HEK293 (cell line): ENCODE results near the gene PCID2.
A peak's percentile ranks its signal among the peaks of the same experiment; 100 is the strongest.
"Not testable (repeated sequence)": the region's sequence is repeated elsewhere in the genome, so short reads cannot be mapped to it uniquely, and the experiment has no call there.

ENCODE experiments used
- CTCF ChIA-PET: fragments of 350-600 bp; formaldehyde crosslinking; extraction: SDS; loops from one replicate; lab custom pipeline; 2021; ENCODE audit warnings: antibody characterized with exemption; lab: Yijun Ruan, JAX
- POLR2A ChIA-PET: fragments of 300-600 bp; formaldehyde crosslinking; extraction: SDS; loops from one replicate; lab custom pipeline; 2020; ENCODE audit warnings: antibody characterized with exemption, inconsistent platforms; lab: Yijun Ruan, JAX
- H3K27ac ChIP-seq: fragments of 200-500 bp; sonication (Bioruptor generic); 2 replicates; pipeline ENCODE4 v1.5.1; 2014; ENCODE audit warnings: low read depth, low read length, control low read depth, inconsistent platforms; ENCODE audit errors: extremely low read depth
- H3K36me3 ChIP-seq, 2 experiments: fragments of 200-500 bp in 1 of 2; sonication (Bioruptor generic) in 1 of 2; 1 replicate in 1 of 2; 2 replicates in 1 of 2; pipeline ENCODE4 v1.5.1; 2014 to 2017; ENCODE audit warnings: inconsistent platforms in 2 of 2, low read length in 2 of 2; ENCODE audit not compliant: control insufficient read depth in 2 of 2, insufficient read depth in 1 of 2
- H3K4me1 ChIP-seq: fragments of 200-500 bp; sonication (Bioruptor generic); 2 replicates; pipeline ENCODE4 v1.5.1; 2014; ENCODE audit warnings: mild to moderate bottlenecking, low read length, inconsistent platforms; ENCODE audit not compliant: control insufficient read depth, insufficient read depth
- H3K4me3 ChIP-seq: 2 replicates; pipeline ENCODE4 v1.5.1; 2011; ENCODE audit warnings: low read depth, mild to moderate bottlenecking, control low read depth, low read length, moderate library complexity
- H3K9me3 ChIP-seq: fragments of 200-500 bp; sonication (Bioruptor generic); 2 replicates; pipeline ENCODE4 v1.5.1; 2014; ENCODE audit warnings: low read depth, low read length, inconsistent platforms; ENCODE audit not compliant: control insufficient read depth, insufficient read depth
- CTCF ChIP-seq: fragments of 450-650 bp; formaldehyde crosslinking; IDR thresholded peaks from 2 replicates; pipeline ENCODE4 v1.5.1; 2016; ENCODE audit warnings: missing biosample characterization, missing genetic modification characterization
- MYNN ChIP-seq: fragments of 450-650 bp; formaldehyde crosslinking; IDR thresholded peaks from 2 replicates; pipeline ENCODE4 v1.5.1; 2016; ENCODE audit warnings: missing biosample characterization, missing genetic modification characterization, borderline replicate concordance
- OVOL3 ChIP-seq: fragments of 450-650 bp; formaldehyde crosslinking; IDR thresholded peaks from 2 replicates; pipeline ENCODE4 v1.5.1; 2016; ENCODE audit warnings: missing biosample characterization, missing genetic modification characterization
- ZBTB48 ChIP-seq: fragments of 450-650 bp; formaldehyde crosslinking; IDR thresholded peaks from 2 replicates; pipeline ENCODE4 v1.5.1; 2016; ENCODE audit warnings: missing biosample characterization, missing genetic modification characterization
- ZNF23 ChIP-seq: fragments of 450-650 bp; formaldehyde crosslinking; IDR thresholded peaks from 2 replicates; pipeline ENCODE4 v1.5.1; 2016; ENCODE audit warnings: missing biosample characterization, missing genetic modification characterization, borderline replicate concordance
- ZNF366 ChIP-seq: fragments of 450-650 bp; formaldehyde crosslinking; conservative IDR thresholded peaks from 2 replicates; pipeline ENCODE4 v1.5.1; 2016; ENCODE audit warnings: missing biosample characterization, missing genetic modification characterization
- ZNF560 ChIP-seq: fragments of 450-650 bp; formaldehyde crosslinking; IDR thresholded peaks from 2 replicates; pipeline ENCODE4 v1.5.1; 2017; ENCODE audit warnings: missing biosample characterization, missing genetic modification characterization, borderline replicate concordance
- ZNF664 ChIP-seq: fragments of 450-650 bp; formaldehyde crosslinking; IDR thresholded peaks from 2 replicates; pipeline ENCODE4 v1.5.1; 2016; ENCODE audit warnings: missing biosample characterization, missing genetic modification characterization
- ZNF707 ChIP-seq: fragments of 450-650 bp; formaldehyde crosslinking; IDR thresholded peaks from 2 replicates; pipeline ENCODE4 v1.5.1; 2016; ENCODE audit warnings: missing biosample characterization, missing genetic modification characterization
- TF ChIP-seq, protein P1 (sequence below): fragments of 450-650 bp; formaldehyde crosslinking; IDR thresholded peaks from 2 replicates; pipeline ENCODE4 v1.5.1; 2017; ENCODE audit warnings: missing biosample characterization, missing genetic modification characterization
- TF ChIP-seq, protein P2 (sequence below): fragments of 450-650 bp; formaldehyde crosslinking; IDR thresholded peaks from 2 replicates; pipeline ENCODE4 v1.5.1; 2016; ENCODE audit warnings: missing biosample characterization, missing genetic modification characterization

PCID2 gene

DNA sequence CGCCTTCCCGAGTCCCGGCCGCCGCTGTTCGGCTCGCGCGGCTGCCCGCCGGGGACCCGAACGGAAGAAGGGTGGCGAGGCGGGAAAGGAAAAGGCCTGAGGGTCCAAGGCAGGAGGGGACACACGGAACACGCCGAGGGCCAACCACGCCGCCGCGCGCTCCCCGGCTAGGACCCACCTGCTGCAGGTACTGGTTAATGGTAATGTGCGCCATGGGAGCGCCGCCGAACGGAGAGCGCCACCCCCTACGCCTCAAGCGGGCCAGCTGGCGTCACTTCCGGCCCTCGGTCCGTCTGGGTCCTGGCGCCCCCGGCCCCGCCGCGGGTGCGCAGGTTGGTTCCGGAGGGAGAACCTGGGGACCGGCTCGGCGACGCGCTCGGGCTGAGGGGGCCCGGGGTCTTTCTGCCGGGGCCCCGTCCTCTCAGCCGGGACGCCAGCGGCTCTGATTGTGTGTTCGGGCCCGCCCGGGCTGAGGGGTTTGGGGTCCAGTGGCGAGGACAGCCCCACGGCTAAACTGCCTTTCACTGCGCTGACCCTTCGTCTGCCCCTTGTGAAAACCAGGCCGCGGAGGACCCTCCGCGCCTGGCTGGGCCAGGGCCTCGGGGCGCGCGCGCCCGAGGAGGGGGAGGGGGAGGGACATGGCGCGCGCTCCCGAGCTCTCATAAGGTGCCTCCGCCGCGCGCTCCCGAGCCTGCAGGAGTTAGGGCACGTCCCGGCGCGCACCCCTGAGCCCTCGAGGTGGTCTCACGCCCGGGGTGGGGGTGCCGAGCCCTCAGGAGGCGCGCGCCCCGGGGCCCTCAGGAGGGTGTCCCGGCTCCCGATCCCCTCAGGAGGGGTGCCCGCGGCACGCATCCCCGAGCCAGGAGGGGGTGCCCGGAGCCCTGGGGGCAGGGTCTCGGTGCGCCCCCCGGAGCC, at the start of gene PCID2 (continued):
- TF ChIP-seq, protein P1, sequence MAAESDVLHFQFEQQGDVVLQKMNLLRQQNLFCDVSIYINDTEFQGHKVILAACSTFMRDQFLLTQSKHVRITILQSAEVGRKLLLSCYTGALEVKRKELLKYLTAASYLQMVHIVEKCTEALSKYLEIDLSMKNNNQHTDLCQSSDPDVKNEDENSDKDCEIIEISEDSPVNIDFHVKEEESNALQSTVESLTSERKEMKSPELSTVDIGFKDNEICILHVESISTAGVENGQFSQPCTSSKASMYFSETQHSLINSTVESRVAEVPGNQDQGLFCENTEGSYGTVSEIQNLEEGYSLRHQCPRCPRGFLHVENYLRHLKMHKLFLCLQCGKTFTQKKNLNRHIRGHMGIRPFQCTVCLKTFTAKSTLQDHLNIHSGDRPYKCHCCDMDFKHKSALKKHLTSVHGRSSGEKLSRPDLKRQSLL (tag by site-specific recombination): peak; percentile 71
- peak; percentile 69; the same call in 1 of the 2 replicates for TF ChIP-seq OVOL3 (tag by site-specific recombination)
- TF ChIP-seq ZNF366: peak; percentile 19; the same call in 1 of the 2 replicates

DNA sequence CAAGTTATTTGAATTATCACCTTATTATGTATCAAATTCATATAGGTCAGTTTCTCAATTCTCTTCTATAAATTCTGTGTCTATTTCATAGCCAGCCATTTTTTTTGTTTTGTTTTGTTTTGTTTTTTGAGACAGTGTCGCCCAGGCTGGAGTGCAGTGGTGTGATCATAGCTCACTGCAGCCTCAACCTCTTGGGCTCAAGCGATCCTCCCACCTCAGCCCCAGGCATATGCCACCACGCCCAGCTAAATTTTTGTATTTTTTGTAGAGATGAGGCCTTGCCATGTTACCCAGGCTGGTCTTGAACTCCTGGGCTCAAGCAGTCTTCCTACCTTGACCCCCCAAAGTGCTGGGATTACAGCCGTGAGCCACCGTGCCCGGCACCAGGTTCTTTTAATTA, 49.4 kb upstream of the PCID2 start:
- H3K9me3 ChIP-seq, POLR2A ChIA-PET: not testable (repeated sequence)

DNA sequence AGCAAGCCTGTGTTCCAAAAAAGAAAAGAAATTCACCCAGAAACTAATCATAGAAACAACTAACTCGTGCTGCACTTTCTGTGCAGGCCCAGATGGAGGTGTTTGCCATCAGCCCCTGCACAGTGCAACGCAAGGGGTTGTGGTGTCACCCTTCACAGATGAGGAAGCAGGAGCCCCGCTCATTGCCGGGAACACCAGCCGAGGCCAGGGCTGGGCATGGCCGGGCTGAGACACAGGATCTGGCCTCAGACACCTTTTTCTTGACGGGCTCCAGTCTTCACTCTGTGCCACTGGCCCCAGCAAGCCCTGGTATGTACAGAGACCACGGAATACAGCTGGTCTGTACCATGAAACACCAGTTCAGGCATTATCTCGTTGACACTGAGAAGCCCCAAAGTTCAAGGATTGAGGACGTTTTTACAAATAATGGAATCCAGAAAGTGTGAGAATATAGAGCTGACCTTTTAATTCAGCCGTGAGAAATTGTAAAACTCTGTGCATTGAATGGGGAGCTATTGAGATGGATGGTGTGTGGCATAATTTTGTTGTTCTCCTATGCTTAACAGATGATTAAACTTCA, 44.1 kb upstream of the PCID2 start:
- Histone ChIP-seq H3K36me3 (peaks cover 11 to 85% of the 10 kb centered on the region in 2 experiments; a peak in 2 of 3 replicates), H3K9me3 (no peaks in the 10 kb centered on the region), H3K27ac (no peak overlapping the region), H3K4me1 (no peaks in the 10 kb centered on the region), H3K4me3 (no peak overlapping the region)
- ChIA-PET POLR2A (no interaction called here), CTCF (no interaction called here)
- TF ChIP-seq ZNF664 (tag by site-specific recombination) (no peak), ZBTB48 (tag by site-specific recombination) (no peak), MYNN (tag by site-specific recombination) (no peak), ZNF23 (tag by site-specific recombination) (no peak), ZNF560 (tag by site-specific recombination) (no peak), ZNF707 (no peak), CTCF (tag by site-specific recombination) (no peak)
- TF ChIP-seq, protein P2, sequence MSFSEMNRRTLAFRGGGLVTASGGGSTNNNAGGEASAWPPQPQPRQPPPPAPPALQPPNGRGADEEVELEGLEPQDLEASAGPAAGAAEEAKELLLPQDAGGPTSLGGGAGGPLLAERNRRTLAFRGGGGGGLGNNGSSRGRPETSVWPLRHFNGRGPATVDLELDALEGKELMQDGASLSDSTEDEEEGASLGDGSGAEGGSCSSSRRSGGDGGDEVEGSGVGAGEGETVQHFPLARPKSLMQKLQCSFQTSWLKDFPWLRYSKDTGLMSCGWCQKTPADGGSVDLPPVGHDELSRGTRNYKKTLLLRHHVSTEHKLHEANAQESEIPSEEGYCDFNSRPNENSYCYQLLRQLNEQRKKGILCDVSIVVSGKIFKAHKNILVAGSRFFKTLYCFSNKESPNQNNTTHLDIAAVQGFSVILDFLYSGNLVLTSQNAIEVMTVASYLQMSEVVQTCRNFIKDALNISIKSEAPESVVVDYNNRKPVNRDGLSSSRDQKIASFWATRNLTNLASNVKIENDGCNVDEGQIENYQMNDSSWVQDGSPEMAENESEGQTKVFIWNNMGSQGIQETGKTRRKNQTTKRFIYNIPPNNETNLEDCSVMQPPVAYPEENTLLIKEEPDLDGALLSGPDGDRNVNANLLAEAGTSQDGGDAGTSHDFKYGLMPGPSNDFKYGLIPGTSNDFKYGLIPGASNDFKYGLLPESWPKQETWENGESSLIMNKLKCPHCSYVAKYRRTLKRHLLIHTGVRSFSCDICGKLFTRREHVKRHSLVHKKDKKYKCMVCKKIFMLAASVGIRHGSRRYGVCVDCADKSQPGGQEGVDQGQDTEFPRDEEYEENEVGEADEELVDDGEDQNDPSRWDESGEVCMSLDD (tag by site-specific recombination): no peak

More for the DNA sequence above, 49.4 kb upstream of the PCID2 start:
- H3K4me1 ChIP-seq, CTCF ChIA-PET, H3K27ac ChIP-seq, H3K4me3 ChIP-seq: not testable (repeated sequence)
- peaks cover 11 to 62% of the 10 kb centered on the region in 2 experiments; a peak in 2 of 3 replicates for H3K36me3 ChIP-seq
